Endodermal cell (in vitro differentiated cells): Measurements from ENCODE around the gene PRR3. TPM values are rescaled to one million over a fixed set of nuclear protein-coding genes. Genes with fewer than 3 reads are reported as not detected.
A peak's percentile ranks its signal among the peaks of the same experiment; 100 is the strongest.
"Not testable (repeated sequence)": the region's sequence is repeated elsewhere in the genome, so short reads cannot be mapped to it uniquely, and the experiment has no call there.

Experiments
- DNase-seq: peaks from one replicate; pipeline ENCODE4 v3.0.0-alpha.2; 2017
- H3K27ac ChIP-seq: 2 replicates; pipeline ENCODE4 v1.5.1; 2013; ENCODE audit warnings: mild to moderate bottlenecking, low read depth, low read length, moderate library complexity
- H3K27me3 ChIP-seq: 2 replicates; pipeline ENCODE4 v1.6.1; 2013; ENCODE audit warnings: mild to moderate bottlenecking, low read length, moderate library complexity; ENCODE audit not compliant: insufficient read depth, control insufficient read depth, poor library complexity, severe bottlenecking
- H3K36me3 ChIP-seq: 2 replicates; pipeline ENCODE4 v1.7.0; 2013; ENCODE audit warnings: mild to moderate bottlenecking, low read length, moderate library complexity; ENCODE audit not compliant: control insufficient read depth, insufficient read depth
- H3K4me1 ChIP-seq: one replicate; pipeline ENCODE4 v1.7.0; 2013; ENCODE audit warnings: low read length; ENCODE audit not compliant: control insufficient read depth, insufficient read depth
- H3K4me3 ChIP-seq: 2 replicates; pipeline ENCODE4 v1.5.1; 2013; ENCODE audit warnings: mild to moderate bottlenecking, low read length, moderate library complexity
- H3K9ac ChIP-seq: 2 replicates; pipeline ENCODE4 v1.6.1; 2013; ENCODE audit warnings: mild to moderate bottlenecking, low read length, moderate library complexity; ENCODE audit not compliant: poor library complexity, severe bottlenecking; ENCODE audit errors: extremely low read depth
- H3K9me3 ChIP-seq: 2 replicates; pipeline ENCODE4 v1.6.1; 2013; ENCODE audit warnings: mild to moderate bottlenecking, low read length, moderate library complexity; ENCODE audit not compliant: control insufficient read depth
- H3K27ac Mint-ChIP-seq: 2 replicates; pipeline ENCODE4 v1.8.0; 2020; ENCODE audit warnings: mixed read lengths
- H3K27me3 Mint-ChIP-seq: 2 replicates; pipeline ENCODE4 v1.8.0; 2021; ENCODE audit warnings: mild to moderate bottlenecking, mixed read lengths; ENCODE audit not compliant: insufficient read depth
- H3K36me3 Mint-ChIP-seq: 2 replicates; pipeline ENCODE4 v1.8.0; 2020; ENCODE audit warnings: low read depth, mixed read lengths
- H3K4me1 Mint-ChIP-seq: 2 replicates; pipeline ENCODE4 v1.8.0; 2020; ENCODE audit warnings: mixed read lengths
- H3K4me3 Mint-ChIP-seq: 2 replicates; pipeline ENCODE4 v1.8.0; 2020; ENCODE audit warnings: mild to moderate bottlenecking, moderate library complexity, mixed read lengths
- H3K9me3 Mint-ChIP-seq: 2 replicates; pipeline ENCODE4 v1.8.0; 2020; ENCODE audit warnings: mild to moderate bottlenecking, mixed read lengths
- CTCF ChIP-seq: fragments of 200-600 bp; sonication (generic); conservative IDR thresholded peaks from 2 replicates; pipeline ENCODE4 v1.5.0; 2021; ENCODE audit warnings: antibody characterized with exemption, mild to moderate bottlenecking
- WGBS, 2 experiments: methylation state at CpG; one replicate each; pipeline versions ENCODE4 v1.1.5 to v1.1.7; 2013; ENCODE audit warnings: missing lambda C conversion rate in 2 of 2, mixed read lengths in 1 of 2; ENCODE audit not compliant: insufficient coverage in 1 of 2, insufficient read length in 1 of 2; 5-methylcytosine and 5-hydroxymethylcytosine counted together
- total RNA-seq, 2 donors: library from RNA; stranded (reverse); fragmentation: NEBNext Ultra II Directional in 1 of 2; extraction: Animal tissue kit (Norgen Biotek cat#: 25700) in 1 of 2; gene quantifications; 2 replicates in 1 of 2; 3 replicates in 1 of 2; pipeline ENCODE4 v1.2.1, GENCODE V29; 2021

The PRR3 gene
- total RNA-seq, 2 donors from 2014 or later: 10.9 to 12.0 TPM

GRCh38 chr6:30591008-30591407 lies 33.9 kb downstream of the PRR3 start:
- WGBS, 2 experiments: 100% methylated on average over 1 of the region's 1 CpG; no CpG with 5 or more reads in 1 of the 2 experiments
- TF ChIP-seq CTCF: no peak
- H3K27ac ChIP-seq: no peak overlapping the region

GRCh38 chr6:30592287-30592686 lies 35.2 kb downstream of the PRR3 start:
- Mint-ChIP-seq H3K27me3 (no peaks in the 10 kb centered on the region), H3K4me3 (no peak overlapping the region), H3K27ac (no peak overlapping the region), H3K9me3 (no peaks in the 10 kb centered on the region), H3K36me3 (peaks cover 70% of the 10 kb centered on the region), H3K4me1 (no peaks in the 10 kb centered on the region)
- no peak for TF ChIP-seq CTCF
- WGBS, 2 experiments: 100% methylated on average over 1 of the region's 1 CpG
- no peaks in the 10 kb centered on the region for H3K9me3 ChIP-seq
- H3K27me3 ChIP-seq: no peaks in the 10 kb centered on the region
- no peak overlapping the region for H3K27ac ChIP-seq
- H3K4me3 ChIP-seq: no peak overlapping the region
- peaks cover 71% of the 10 kb centered on the region for H3K36me3 ChIP-seq
- H3K4me1 ChIP-seq: no peaks in the 10 kb centered on the region
- H3K9ac ChIP-seq: no peak overlapping the region
- DNase-seq: no peak

More at GRCh38 chr6:30591008-30591407, 33.9 kb downstream of the PRR3 start:
- Histone ChIP-seq H3K4me1 (no peaks in the 10 kb centered on the region), H3K9me3 (no peaks in the 10 kb centered on the region), H3K4me3 (no peak overlapping the region), H3K9ac (no peak overlapping the region), H3K27me3 (no peaks in the 10 kb centered on the region), H3K36me3 (peaks cover 84% of the 10 kb centered on the region)
- Mint-ChIP-seq H3K27ac (no peak overlapping the region), H3K4me3 (no peak overlapping the region), H3K4me1 (no peaks in the 10 kb centered on the region), H3K36me3 (peaks cover 75% of the 10 kb centered on the region), H3K27me3 (no peaks in the 10 kb centered on the region), H3K9me3 (no peaks in the 10 kb centered on the region)
- no peak for DNase-seq

- WGBS, 2 experiments: 68 to 80% methylated on average over 4 to 15 of the region's 15 CpGs
- Mint-ChIP-seq H3K27ac (peak overlapping the region; percentile 88), H3K36me3 (peaks cover 57% of the 10 kb centered on the region)
- peak; percentile 82 for TF ChIP-seq CTCF
- not testable (repeated sequence) for H3K9me3 Mint-ChIP-seq, H3K9me3 ChIP-seq, H3K4me3 Mint-ChIP-seq, H3K27ac ChIP-seq, H3K27me3 Mint-ChIP-seq, H3K9ac ChIP-seq, H3K27me3 ChIP-seq, H3K4me1 ChIP-seq, H3K4me3 ChIP-seq, H3K4me1 Mint-ChIP-seq
- peak; percentile 97 for DNase-seq
- H3K36me3 ChIP-seq: peaks cover 54% of the 10 kb centered on the region
These were observed 40.4 kb downstream of the PRR3 start for GRCh38 chr6:30597315-30598144.
